Sigmoid colon (tissue), 7 donors: ENCODE results near the gene TNNC1. TPM values are rescaled to one million over a fixed set of nuclear protein-coding genes. Genes with fewer than 3 reads are reported as not detected.

ENCODE experiments used
- DNase-seq: peaks from one replicate; pipeline ENCODE4 v3.0.0-alpha.2; 2019
- H3K27ac ChIP-seq, 4 donors: fragments of 200-600 bp; sonication (generic); one replicate each; pipeline ENCODE4 v1.5.1; 2016 to 2019; ENCODE audit warnings: mild to moderate bottlenecking in 1 of 4
- H3K27me3 ChIP-seq, 3 donors: fragments of 200-600 bp; sonication (generic); one replicate each; pipeline ENCODE4 v1.5.1; 2019; ENCODE audit warnings: mild to moderate bottlenecking in 1 of 3
- H3K36me3 ChIP-seq, 4 donors: fragments of 200-600 bp; sonication (generic); one replicate each; pipeline ENCODE4 v1.5.1; 2016 to 2019
- H3K4me1 ChIP-seq, 4 donors: fragments of 200-600 bp; sonication (generic); one replicate each; pipeline ENCODE4 v1.5.1; 2017 to 2019
- H3K4me3 ChIP-seq, 4 donors: fragments of 200-600 bp; sonication (generic); one replicate each; pipeline ENCODE4 v1.5.1; 2017 to 2019; ENCODE audit warnings: mild to moderate bottlenecking in 2 of 4, moderate library complexity in 1 of 4
- H3K9me3 ChIP-seq, 4 donors: fragments of 200-600 bp in 3 of 4; sonication (generic) in 3 of 4; one replicate each; pipeline versions ENCODE4 v1.5.1 to v1.6.1; 2013 to 2019
- EP300 ChIP-seq, 4 donors: sonication (generic); formaldehyde crosslinking; IDR thresholded peaks; one replicate each; pipeline ENCODE4 v1.6.1; 2017; ENCODE audit warnings: antibody characterized with exemption in 4 of 4
- POLR2A ChIP-seq, 2 donors: fragments of 450-650 bp; IDR thresholded peaks; one replicate each; pipeline ENCODE4 v1.6.1; 2016; ENCODE audit warnings: antibody characterized with exemption in 2 of 2, mild to moderate bottlenecking in 2 of 2, moderate library complexity in 2 of 2
- POLR2AphosphoS5 ChIP-seq, 4 donors: sonication (generic); formaldehyde crosslinking; IDR thresholded peaks; one replicate each; pipeline ENCODE4 v1.6.1; 2017; ENCODE audit warnings: antibody characterized with exemption in 4 of 4
- WGBS, 2 donors: extraction: QIAGEN DNeasy Blood & Tissue Kit; methylation state at CpG; one replicate each; pipeline ENCODE4 v1.1.7; 2013; 5-methylcytosine and 5-hydroxymethylcytosine counted together
- intact Hi-C: fragments of 100-400 bp; cut with DNase I; formaldehyde crosslinking; loops from one replicate; pipeline ENCODE4 v1.15.1; 2023
- polyA plus RNA-seq, 3 donors: library from polyadenylated mRNA; stranded (reverse); fragments of 200-250 nt; gene quantifications; one replicate each; pipeline ENCODE4 v1.2.3, GENCODE V29; 2013
- total RNA-seq, 4 donors: library from RNA; depleted of rRNA; stranded (reverse); fragments of >200 nt; gene quantifications; one replicate each; pipeline ENCODE4 v1.1.0, GENCODE V29; 2016
- TF ChIP-seq, protein P1 (sequence below), 4 experiments: fragments of 450-650 bp in 3 of 4; fragments of 200-600 bp in 1 of 4; IDR thresholded peaks; one replicate each; pipeline ENCODE4 v1.5.1; 2016 to 2019; ENCODE audit warnings: antibody characterized with exemption in 4 of 4, mild to moderate bottlenecking in 3 of 4, moderate library complexity in 2 of 4
- donor health status: healthy with polysubstance abuse.
- donor health status: Bipolar disorder and iron deficiency.
- donor health status: healthy.

TNNC1 gene
- total and polyA plus RNA-seq, 7 donors, result 0.99 to 34.2 (median 2.9) TPM; not detected in 2

GRCh38 chr3:52420388-52420787, 33.5 kb downstream of the TNNC1 start:
- Histone ChIP-seq H3K4me1 (no peaks in the 10 kb centered on the region), H3K9me3 (no peaks in the 10 kb centered on the region), H3K4me3 (no peak overlapping the region), H3K27ac (no peak overlapping the region), H3K36me3 (peaks cover 0 to 6% (median 0%) of the 10 kb centered on the region in 4 donors), H3K27me3 (no peaks in the 10 kb centered on the region)
- WGBS, 2 donors, result 89 to 90% methylated on average over 2 of the region's 2 CpGs
- intact Hi-C loops, result no loop called here
- DNase-seq, result peak; percentile 19
- TF ChIP-seq, protein P1, sequence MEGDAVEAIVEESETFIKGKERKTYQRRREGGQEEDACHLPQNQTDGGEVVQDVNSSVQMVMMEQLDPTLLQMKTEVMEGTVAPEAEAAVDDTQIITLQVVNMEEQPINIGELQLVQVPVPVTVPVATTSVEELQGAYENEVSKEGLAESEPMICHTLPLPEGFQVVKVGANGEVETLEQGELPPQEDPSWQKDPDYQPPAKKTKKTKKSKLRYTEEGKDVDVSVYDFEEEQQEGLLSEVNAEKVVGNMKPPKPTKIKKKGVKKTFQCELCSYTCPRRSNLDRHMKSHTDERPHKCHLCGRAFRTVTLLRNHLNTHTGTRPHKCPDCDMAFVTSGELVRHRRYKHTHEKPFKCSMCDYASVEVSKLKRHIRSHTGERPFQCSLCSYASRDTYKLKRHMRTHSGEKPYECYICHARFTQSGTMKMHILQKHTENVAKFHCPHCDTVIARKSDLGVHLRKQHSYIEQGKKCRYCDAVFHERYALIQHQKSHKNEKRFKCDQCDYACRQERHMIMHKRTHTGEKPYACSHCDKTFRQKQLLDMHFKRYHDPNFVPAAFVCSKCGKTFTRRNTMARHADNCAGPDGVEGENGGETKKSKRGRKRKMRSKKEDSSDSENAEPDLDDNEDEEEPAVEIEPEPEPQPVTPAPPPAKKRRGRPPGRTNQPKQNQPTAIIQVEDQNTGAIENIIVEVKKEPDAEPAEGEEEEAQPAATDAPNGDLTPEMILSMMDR (IDR thresholded peaks at IDR 0.05), result no peak
- no peak for TF ChIP-seq POLR2AphosphoS5 (IDR thresholded peaks at IDR 0.05)
- TF ChIP-seq EP300 (IDR thresholded peaks at IDR 0.05), result no peak
- TF ChIP-seq POLR2A (IDR thresholded peaks at IDR 0.05), result no peak

DNA sequence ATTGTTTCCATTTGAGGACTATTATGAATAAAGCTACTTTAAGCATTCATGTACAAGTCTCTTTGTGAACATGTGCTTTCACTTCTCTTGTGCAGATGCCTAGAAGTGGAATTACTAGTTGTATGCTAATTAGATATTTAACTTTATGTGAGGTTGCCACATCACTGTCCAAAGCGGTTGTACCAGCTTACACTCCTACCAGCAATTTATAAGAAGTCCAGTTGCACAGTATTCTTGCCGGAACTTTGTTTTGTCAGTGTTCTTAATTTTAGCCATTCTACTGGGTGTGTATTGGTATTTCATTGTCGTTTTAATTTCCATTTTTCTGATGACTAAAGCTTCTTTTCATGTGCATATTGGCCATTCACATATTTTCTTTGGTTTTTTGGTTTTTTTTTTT, 38.0 kb downstream of the TNNC1 start:
- H3K4me3 ChIP-seq, result no peak overlapping the region
- TF ChIP-seq, protein P1 (IDR thresholded peaks at IDR 0.05), result no peak
- TF ChIP-seq POLR2AphosphoS5 (IDR thresholded peaks at IDR 0.05), result no peak
- no peak for TF ChIP-seq EP300 (IDR thresholded peaks at IDR 0.05)
- TF ChIP-seq POLR2A (IDR thresholded peaks at IDR 0.05), result no peak
- no peak for DNase-seq
- peaks cover 0 to 6% (median 0%) of the 10 kb centered on the region in 4 donors for H3K36me3 ChIP-seq
- 89% methylated on average over 3 of the region's 3 CpGs for WGBS, 2 donors
- H3K4me1 ChIP-seq, result peaks cover 0 to 23% (median 19%) of the 10 kb centered on the region in 4 donors
- no peaks in the 10 kb centered on the region for H3K27me3 ChIP-seq
- intact Hi-C loops, result no loop called here
- H3K9me3 ChIP-seq, result no peaks in the 10 kb centered on the region
- H3K27ac ChIP-seq, result no peak overlapping the region

- 93 to 96% methylated on average over 8 of the region's 8 CpGs for WGBS, 2 donors
- TF ChIP-seq, protein P1 (IDR thresholded peaks at IDR 0.05), result no peak
- no peak for TF ChIP-seq POLR2A (IDR thresholded peaks at IDR 0.05)
- TF ChIP-seq POLR2AphosphoS5 (IDR thresholded peaks at IDR 0.05), result no peak
- no peak for TF ChIP-seq EP300 (IDR thresholded peaks at IDR 0.05)
- H3K27ac ChIP-seq, result no peak overlapping the region
- peak overlapping the region in 1 of 4 donors; percentile 88 for H3K4me3 ChIP-seq
- peaks cover 30 to 47% (median 36%) of the 10 kb centered on the region in 4 donors for H3K36me3 ChIP-seq
- H3K27me3 ChIP-seq, result no peaks in the 10 kb centered on the region
- intact Hi-C loops, result no loop called here
- DNase-seq, result peak; percentile 54
- H3K9me3 ChIP-seq, result no peaks in the 10 kb centered on the region
- H3K4me1 ChIP-seq, result peaks cover 0 to 49% (median 40%) of the 10 kb centered on the region in 4 donors
Measured at GRCh38 chr3:52408466-52408865, 45.4 kb downstream of the TNNC1 start.

GRCh38 chr3:52407779-52408178, 46.1 kb downstream of the TNNC1 start:
- peaks cover 0 to 42% (median 37%) of the 10 kb centered on the region in 4 donors for H3K4me1 ChIP-seq
- H3K9me3 ChIP-seq, result no peaks in the 10 kb centered on the region
- no peaks in the 10 kb centered on the region for H3K27me3 ChIP-seq
- peaks cover 37 to 54% (median 43%) of the 10 kb centered on the region in 4 donors for H3K36me3 ChIP-seq
- intact Hi-C loops, result no loop called here
- no peak overlapping the region for H3K4me3 ChIP-seq
- WGBS, 2 donors, result 93 to 94% methylated on average over 3 of the region's 3 CpGs
- no peak for TF ChIP-seq EP300 (IDR thresholded peaks at IDR 0.05)
- TF ChIP-seq, protein P1 (IDR thresholded peaks at IDR 0.05), result no peak
- TF ChIP-seq POLR2AphosphoS5 (IDR thresholded peaks at IDR 0.05), result no peak
- no peak for TF ChIP-seq POLR2A (IDR thresholded peaks at IDR 0.05)
- H3K27ac ChIP-seq, result no peak overlapping the region
- peak; percentile 64 for DNase-seq
